Adrenal gland (tissue), 12 donors: Measurements from ENCODE around the gene SLC32A1. TPM values are rescaled to one million over a fixed set of nuclear protein-coding genes. Genes with fewer than 3 reads are reported as not detected.

Experiments
- DNase-seq, 7 donors: peaks; one replicate each; pipeline ENCODE4 v3.0.0-alpha.2; 2019 to 2020
- H3K27ac ChIP-seq, 5 donors: fragments of 200-600 bp; sonication (generic) in 4 of 5; 1 replicate in 3 of 5; 2 replicates in 2 of 5; pipeline versions ENCODE4 v1.5.1 to v1.8.0; 2016 to 2020; ENCODE audit warnings: mild to moderate bottlenecking in 1 of 5
- H3K27me3 ChIP-seq: fragments of 200-600 bp; 2 replicates; pipeline ENCODE4 v1.8.0; 2021
- H3K36me3 ChIP-seq, 2 donors: fragments of 200-600 bp; replicated peaks in 1 of 2; 1 replicate in 1 of 2; 2 replicates in 1 of 2; pipeline versions ENCODE4 v1.5.1 to v1.8.0; 2018 to 2022
- H3K4me1 ChIP-seq, 2 donors: fragments of 200-600 bp; replicated peaks in 1 of 2; 1 replicate in 1 of 2; 2 replicates in 1 of 2; pipeline versions ENCODE4 v1.5.1 to v1.8.0; 2018 to 2021
- H3K4me3 ChIP-seq, 4 donors: fragments of 200-600 bp; sonication (generic) in 3 of 4; one replicate each; pipeline ENCODE4 v1.5.1; 2016 to 2018
- H3K9me3 ChIP-seq, 3 donors: fragments of 200-600 bp; sonication (generic) in 1 of 3; replicated peaks in 1 of 3; 1 replicate in 2 of 3; 2 replicates in 1 of 3; pipeline versions ENCODE4 v1.5.1 to v1.8.0; 2016 to 2021
- CTCF ChIP-seq, 6 experiments: fragments of 450-650 bp in 4 of 6; fragments of 200-600 bp in 2 of 6; sonication (generic) in 1 of 6; IDR thresholded peaks; 1 replicate in 5 of 6; 2 replicates in 1 of 6; pipeline versions ENCODE4 v1.5.1 to v1.8.0; 2016 to 2021; ENCODE audit warnings: antibody characterized with exemption in 6 of 6, mild to moderate bottlenecking in 2 of 6, moderate library complexity in 1 of 6
- POLR2A ChIP-seq, 2 donors: fragments of 450-650 bp; IDR thresholded peaks; one replicate each; pipeline ENCODE4 v1.6.1; 2017; ENCODE audit warnings: antibody characterized with exemption in 2 of 2, mild to moderate bottlenecking in 2 of 2, moderate library complexity in 1 of 2
- WGBS, 4 donors: extraction: QIAGEN DNeasy Blood & Tissue Kit in 2 of 4; methylation state at CpG; one replicate each; pipeline versions ENCODE4 v1.1.5 to v1.1.7; 2013 to 2017; 5-methylcytosine and 5-hydroxymethylcytosine counted together
- intact Hi-C, 2 donors: fragments of 100-400 bp; cut with DNase I; formaldehyde crosslinking; loops; one replicate each; pipeline versions ENCODE4 v1.14.1 to v1.15.0; 2022 to 2023
- polyA plus RNA-seq, 3 donors: library from polyadenylated mRNA; stranded (reverse); fragments of 200-250 nt in 2 of 3; fragments of 350-450 nt in 1 of 3; fragmentation: Illumina TruSeq in 1 of 3; extraction: RNeasy Lipid Tissue Mini Kit (QIAGEN cat#74804) in 1 of 3; gene quantifications; one replicate each; pipeline ENCODE4 v1.2.3, GENCODE V29; 2013 to 2014
- small RNA-seq, 2 donors: library from RNA; depleted of rRNA; stranded (forward); fragments of <200 nt; gene quantifications; one replicate each; pipeline ENCODE3, GENCODE V24; 2016
- total RNA-seq, 9 donors: library from RNA; depleted of rRNA in 4 of 9; stranded (reverse); fragments of >200 nt in 4 of 9; fragments of 120-200 nt in 1 of 9; fragmentation: NEBNext Ultra II Directional in 1 of 9; extraction: Animal tissue kit (Norgen Biotek cat#: 25700) in 1 of 9; gene quantifications; one replicate each; pipeline versions ENCODE4 v1.1.0 to v1.2.4, GENCODE V29; 2013 to 2023
- donor health status: healthy with polysubstance abuse.
- donor health status: Bipolar disorder and iron deficiency.
- donor health status: DM: yes; HTN: yes; CAD: no.
- donor health status: DM: no; HTN: no; CAD: no.
- donor health status: DM: no; HTN: no; CAD: no.
- donor health status: DM: yes; HTN: yes; CAD: no.

SLC32A1 gene
- total and polyA plus RNA-seq, 12 donors, result 0.24 TPM; not detected in 11

- H3K27ac ChIP-seq, result no peak overlapping the region
- no peaks in the 10 kb centered on the region for H3K27me3 ChIP-seq
- H3K9me3 ChIP-seq, result no peaks in the 10 kb centered on the region
- WGBS, 4 donors, result 80 to 96% (median 93%) methylated on average over 2 of the region's 2 CpGs
- no peak for DNase-seq
- intact Hi-C loops, result no loop called here
- no peak overlapping the region for H3K4me3 ChIP-seq
- TF ChIP-seq POLR2A (IDR thresholded peaks at IDR 0.05) (no peak), CTCF (IDR thresholded peaks at IDR 0.05) (no peak)
- peaks cover 0 to 32% of the 10 kb centered on the region in 2 donors for H3K36me3 ChIP-seq
- no peaks in the 10 kb centered on the region for H3K4me1 ChIP-seq
Measured at GRCh38 chr20:38774167-38774566, 49.9 kb downstream of the SLC32A1 start.

- H3K27ac ChIP-seq, result no peak overlapping the region
- TF ChIP-seq POLR2A (IDR thresholded peaks at IDR 0.05) (no peak), CTCF (IDR thresholded peaks at IDR 0.05) (no peak)
- H3K27me3 ChIP-seq, result no peaks in the 10 kb centered on the region
- 92 to 99% (median 95%) methylated on average over 11 of the region's 11 CpGs for WGBS, 4 donors
- H3K36me3 ChIP-seq, result peaks cover 0 to 23% of the 10 kb centered on the region in 2 donors
- H3K4me1 ChIP-seq, result peaks cover 0 to 4% of the 10 kb centered on the region in 2 donors
- intact Hi-C loops, result no loop called here
- no peak for DNase-seq
- H3K9me3 ChIP-seq, result no peaks in the 10 kb centered on the region
- no peak overlapping the region for H3K4me3 ChIP-seq
Measured at GRCh38 chr20:38776363-38776762, 52.1 kb downstream of the SLC32A1 start.

Small RNAs within 50 kb of the gene (small RNA-seq; reads per million reads assigned to genes)
- 0 reads per million in 2 donors for gene RF00017

Other genes with a start within 250 kb of the SLC32A1 start
- not detected for gene ADIG, start 143.3 kb upstream of the SLC32A1 start, total RNA-seq
- not detected for gene ADIG, start 143.3 kb upstream of the SLC32A1 start, polyA plus RNA-seq
- gene ARHGAP40, start 122.7 kb upstream of the SLC32A1 start, total RNA-seq, result not detected
- under 1 TPM in 1 of 3 donors, not detected in 2; 0.08 TPM for gene ARHGAP40, start 122.7 kb upstream of the SLC32A1 start, polyA plus RNA-seq
- gene ACTR5, start 24.0 kb downstream of the SLC32A1 start, total RNA-seq, result 1 to 10 TPM; 5.5 to 8.9 (median 6.7) TPM
- 10 to 100 TPM in 1 of 3 donors, 1 to 10 TPM in 2; 5.6 to 10.5 (median 8.4) TPM for gene ACTR5, start 24.0 kb downstream of the SLC32A1 start, polyA plus RNA-seq
- gene PPP1R16B, start 81.2 kb downstream of the SLC32A1 start, total RNA-seq, result 10 to 100 TPM in 6 of 9 donors, 1 to 10 TPM in 3; 6.4 to 18.3 (median 11.2) TPM
- gene PPP1R16B, start 81.2 kb downstream of the SLC32A1 start, polyA plus RNA-seq, result 1 to 10 TPM; 1.8 to 6.4 (median 4.2) TPM
- 1 to 10 TPM in 3 of 9 donors, under 1 TPM in 5, not detected in 1; 0.14 to 4.5 (median 0.77) TPM for gene FAM83D, start 201.9 kb downstream of the SLC32A1 start, total RNA-seq
- 1 to 10 TPM in 1 of 3 donors, under 1 TPM in 2; 0.17 to 1.1 (median 0.72) TPM for gene FAM83D, start 201.9 kb downstream of the SLC32A1 start, polyA plus RNA-seq
- 10 to 100 TPM in 2 of 9 donors, 1 to 10 TPM in 7; 3.2 to 12.7 (median 9.4) TPM for gene DHX35, start 237.9 kb downstream of the SLC32A1 start, total RNA-seq
- gene DHX35, start 237.9 kb downstream of the SLC32A1 start, polyA plus RNA-seq, result 1 to 10 TPM; 6.3 to 7.5 (median 6.6) TPM